NCI-H128 (cell line): ENCODE measurements around the gene PIK3R2.
"Not testable (repeated sequence)": the region's sequence is repeated elsewhere in the genome, so short reads cannot be mapped to it uniquely, and the experiment has no call there.

Experiments used
- DNase-seq: peaks from one replicate; lab custom pipeline; 2025; ENCODE audit not compliant: unreplicated experiment; lab: John Stamatoyannopoulos, UW

Gene PIK3R2

DNA sequence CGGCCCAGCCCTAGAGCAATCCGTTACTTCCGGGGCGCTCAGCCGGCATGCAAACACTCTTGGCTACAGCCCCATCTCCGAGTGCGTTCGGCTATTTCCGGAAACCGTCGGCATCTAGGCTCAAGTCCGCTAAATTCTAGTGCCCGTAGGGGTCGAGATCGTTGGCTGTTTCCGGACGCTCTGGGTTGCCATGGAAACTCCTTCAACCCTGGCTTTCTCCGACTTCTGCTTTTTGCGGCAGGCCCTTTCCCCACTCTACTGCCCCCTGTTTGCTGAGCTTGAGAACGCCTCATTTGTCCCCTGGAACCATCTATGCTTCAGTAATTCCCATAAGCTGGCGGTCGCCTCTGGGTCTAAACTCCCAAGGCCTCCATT, 534 bp upstream of the PIK3R2 start:
- peak; percentile 85 for DNase-seq

GRCh38 chr19:18153556-18154134, 682 bp downstream of the PIK3R2 start:
- DNase-seq = no peak

GRCh38 chr19:18155095-18156087, 2.4 kb downstream of the PIK3R2 start:
- no peak for DNase-seq

- DNase-seq = no peak
Measured at GRCh38 chr19:18156268-18156667, 3.3 kb downstream of the PIK3R2 start.

DNA sequence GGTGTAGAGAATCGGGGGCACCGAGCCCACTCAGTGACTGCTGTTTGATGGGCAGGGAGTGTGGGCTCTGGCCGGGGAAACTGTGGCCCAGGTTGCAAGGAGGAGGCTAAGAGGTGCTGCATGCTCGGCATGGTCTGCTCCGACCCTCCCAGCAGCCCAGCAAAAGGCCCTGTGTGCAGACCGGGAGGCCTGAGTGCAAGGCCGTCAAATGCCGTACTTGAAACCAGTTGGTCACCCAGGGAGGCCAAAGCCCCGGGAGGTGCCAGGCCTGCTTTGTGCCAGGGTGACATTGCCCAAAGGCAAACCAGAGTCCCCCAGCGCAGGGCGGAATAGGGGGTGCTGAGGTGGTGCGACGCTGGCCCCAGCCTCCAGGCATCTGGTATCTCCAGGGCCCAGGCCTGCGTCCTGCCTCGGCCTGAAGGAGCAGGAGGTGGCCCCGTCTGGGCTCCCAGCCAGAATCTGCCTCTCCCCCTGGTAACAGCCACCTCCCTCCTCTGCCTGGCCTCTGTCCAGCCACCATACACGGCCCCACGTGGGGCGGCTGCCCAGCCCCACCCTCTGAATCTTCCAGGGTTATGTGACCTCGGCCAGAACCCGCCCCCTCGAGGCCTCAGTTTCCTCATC, 4.0 kb downstream of the PIK3R2 start:
- peak; percentile 55 for DNase-seq

- peak; percentile 52 for DNase-seq
Measured at GRCh38 chr19:18157465-18158063, 4.6 kb downstream of the PIK3R2 start.

- DNase-seq = no peak
Measured at GRCh38 chr19:18158467-18158866, 5.5 kb downstream of the PIK3R2 start.

DNA sequence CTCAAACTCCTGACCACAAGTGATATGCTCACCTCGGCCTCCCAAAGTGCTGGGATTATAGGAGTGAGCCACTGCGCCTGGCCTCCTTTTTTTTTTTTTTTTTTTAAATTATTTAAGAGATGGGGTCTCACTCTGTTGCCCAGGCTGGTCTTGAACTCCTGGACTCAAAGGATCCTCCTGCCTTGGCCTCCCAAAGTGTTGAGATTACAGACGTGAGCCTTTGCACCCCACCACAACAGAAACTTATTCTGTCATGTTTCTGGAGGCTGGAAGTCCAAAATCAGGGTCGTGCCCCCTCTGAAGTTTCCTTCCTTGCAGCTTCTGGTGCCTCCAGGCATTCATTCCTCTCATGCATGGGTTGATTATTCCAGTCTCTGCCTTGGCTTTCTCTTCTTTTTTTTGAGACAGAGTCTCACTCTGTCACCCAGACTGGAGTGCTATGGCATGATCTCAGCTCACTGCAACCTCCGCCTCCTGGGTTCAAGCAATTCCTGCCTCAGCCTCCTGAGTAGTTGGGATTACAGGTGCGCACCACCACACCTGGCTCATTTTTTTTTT, 6.2 kb downstream of the PIK3R2 start:
- DNase-seq = not testable (repeated sequence)

- DNase-seq = no peak
Measured at GRCh38 chr19:18159810-18160209, 6.8 kb downstream of the PIK3R2 start.

- DNase-seq = no peak
Measured at GRCh38 chr19:18160493-18160970, 7.6 kb downstream of the PIK3R2 start.

GRCh38 chr19:18160971-18161635, 8.1 kb downstream of the PIK3R2 start:
- no peak for DNase-seq

GRCh38 chr19:18161636-18162002, 8.7 kb downstream of the PIK3R2 start:
- DNase-seq = no peak

GRCh38 chr19:18164072-18164471, 11.1 kb downstream of the PIK3R2 start:
- no peak for DNase-seq

DNA sequence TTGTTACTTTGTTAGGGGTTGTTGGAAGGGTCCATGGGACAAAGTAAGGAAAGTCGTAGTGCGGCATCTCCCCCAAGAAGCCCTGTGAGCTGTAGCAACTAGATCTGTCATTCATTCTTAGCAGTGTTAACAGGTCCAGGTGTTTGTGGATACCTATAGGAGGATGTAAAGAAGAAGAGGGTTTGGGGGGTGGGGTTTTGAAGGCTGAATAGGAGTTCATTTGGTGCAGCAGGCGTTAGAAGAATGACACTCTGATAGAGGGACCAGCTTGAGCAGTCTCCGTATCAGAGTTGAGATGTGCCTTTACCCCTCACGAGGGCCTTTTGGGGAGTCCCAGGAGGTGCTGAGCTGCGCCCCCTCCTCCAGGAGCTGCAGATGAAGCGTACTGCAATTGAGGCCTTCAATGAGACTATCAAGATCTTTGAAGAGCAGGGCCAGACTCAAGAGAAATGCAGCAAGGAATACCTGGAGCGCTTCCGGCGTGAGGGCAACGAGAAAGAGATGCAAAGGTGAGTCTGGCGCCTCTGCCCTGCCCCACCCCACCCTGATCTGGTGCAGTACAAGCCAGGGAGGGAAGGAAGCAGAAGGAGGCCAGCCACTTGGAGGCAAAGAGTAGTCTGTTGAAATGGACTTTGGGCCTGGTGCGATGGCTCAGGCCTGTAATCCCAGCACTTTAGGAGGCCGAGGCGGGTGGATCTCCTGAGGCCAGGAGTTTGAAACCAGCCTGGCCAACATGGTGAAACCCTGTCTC, 13.0 kb downstream of the PIK3R2 start:
- DNase-seq = no peak

DNA sequence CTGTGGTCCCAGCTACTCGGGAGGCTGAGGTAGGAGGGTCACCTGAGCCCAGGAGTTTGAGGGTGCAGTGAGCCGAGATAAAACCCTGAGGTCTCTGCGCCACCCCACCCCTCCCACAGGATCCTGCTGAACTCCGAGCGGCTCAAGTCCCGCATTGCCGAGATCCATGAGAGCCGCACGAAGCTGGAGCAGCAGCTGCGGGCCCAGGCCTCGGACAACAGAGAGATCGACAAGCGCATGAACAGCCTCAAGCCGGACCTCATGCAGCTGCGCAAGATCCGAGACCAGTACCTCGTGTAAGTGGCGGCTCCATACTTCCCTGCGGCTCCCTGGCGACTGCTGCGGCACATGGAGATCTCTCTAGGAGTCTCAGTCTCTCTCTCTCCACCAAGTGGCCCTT, 14.0 kb downstream of the PIK3R2 start:
- no peak for DNase-seq

DNA sequence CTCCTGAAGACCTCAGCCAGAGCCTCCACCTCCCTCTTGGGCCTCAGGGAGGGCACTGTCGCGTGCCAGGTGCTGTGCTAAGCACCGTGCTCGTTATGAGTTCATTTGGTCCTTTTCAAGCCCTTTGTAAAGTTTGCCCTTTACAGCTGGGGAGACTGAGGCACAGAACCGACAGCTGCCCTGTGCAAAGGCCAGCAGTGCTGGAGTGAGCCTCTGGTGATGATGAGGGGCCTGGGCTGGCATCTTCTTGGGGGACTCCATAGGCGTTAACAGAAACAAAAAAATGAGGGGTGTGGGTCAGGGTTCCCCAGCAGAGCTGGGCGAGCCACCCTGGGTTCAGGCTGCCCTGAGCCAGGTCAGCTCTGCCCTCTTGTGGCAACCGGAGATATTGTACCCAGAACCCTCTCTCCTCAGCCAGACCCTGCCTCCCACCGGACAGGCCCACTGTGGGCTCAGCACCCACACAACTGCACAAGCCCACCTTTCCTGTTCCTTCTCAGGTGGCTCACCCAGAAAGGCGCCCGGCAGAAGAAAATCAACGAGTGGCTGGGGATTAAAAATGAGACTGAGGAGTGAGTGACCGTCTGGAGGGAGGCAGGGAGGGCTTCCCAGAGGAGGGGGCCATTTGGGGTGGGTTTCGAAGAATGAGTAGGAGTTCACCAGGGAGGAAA, 15.1 kb downstream of the PIK3R2 start:
- no peak for DNase-seq

GRCh38 chr19:18168673-18169381, 15.9 kb downstream of the PIK3R2 start:
- no peak for DNase-seq

- DNase-seq = no peak
Measured at GRCh38 chr19:18170714-18171255, 17.8 kb downstream of the PIK3R2 start.
